ENCODE data around the gene TEX9.

GRCh38 chr15:56351353-56351752, 13.9 kb upstream of the TEX9 start:
- TF ChIP-seq YY1 (IDR thresholded peaks at IDR 0.05; ENCODE audit: insufficient read depth, insufficient read length) (no peak), ZNF274 (IDR thresholded peaks at IDR 0.05; ENCODE audit: low read depth, low read length) (no peak), SUZ12 (IDR thresholded peaks at IDR 0.05; ENCODE audit: extremely low read depth, insufficient read depth, insufficient read length) (no peak)

Data from NT2/D1 (cell line).